ENCODE measurements around the gene SNED1. TPM values are rescaled to one million over a fixed set of nuclear protein-coding genes. Genes with fewer than 3 reads are reported as not detected.
A peak's percentile ranks its signal among the peaks of the same experiment; 100 is the strongest.

The SNED1 gene
- total RNA-seq, 1 donor from 2014 or later: 2.8 TPM

- Mint-ChIP-seq H3K27ac (ENCODE audit: unreplicated experiment) (peak overlapping the region; percentile 52), H3K36me3 (ENCODE audit: unreplicated experiment) (peaks cover 22% of the 10 kb centered on the region), H3K9me3 (ENCODE audit: unreplicated experiment) (peaks cover 7% of the 10 kb centered on the region), H3K27me3 (ENCODE audit: unreplicated experiment) (peaks cover 4% of the 10 kb centered on the region), H3K4me1 (ENCODE audit: low read depth, unreplicated experiment) (peaks cover 9% of the 10 kb centered on the region), H3K4me3 (ENCODE audit: unreplicated experiment) (no peak overlapping the region)
- no peak for DNase-seq
- no peak for TF ChIP-seq CTCF (IDR thresholded peaks at IDR 0.05; ENCODE audit: partially characterized antibody, unreplicated experiment)
Observed at GRCh38 chr2:241083091-241083415, 84.6 kb downstream of the SNED1 start.

- Mint-ChIP-seq H3K36me3 (ENCODE audit: unreplicated experiment) (peaks cover 22% of the 10 kb centered on the region), H3K4me1 (ENCODE audit: low read depth, unreplicated experiment) (peaks cover 12% of the 10 kb centered on the region), H3K9me3 (ENCODE audit: unreplicated experiment) (peaks cover 7% of the 10 kb centered on the region), H3K27ac (ENCODE audit: unreplicated experiment) (no peak overlapping the region), H3K4me3 (ENCODE audit: unreplicated experiment) (no peak overlapping the region), H3K27me3 (ENCODE audit: unreplicated experiment) (peaks cover 6% of the 10 kb centered on the region)
- DNase-seq: no peak
- no peak for TF ChIP-seq CTCF (IDR thresholded peaks at IDR 0.05; ENCODE audit: partially characterized antibody, unreplicated experiment)
Observed at GRCh38 chr2:241084856-241085444, 86.5 kb downstream of the SNED1 start.

- Mint-ChIP-seq H3K27ac (ENCODE audit: unreplicated experiment) (no peak overlapping the region), H3K9me3 (ENCODE audit: unreplicated experiment) (peaks cover 13% of the 10 kb centered on the region), H3K4me3 (ENCODE audit: unreplicated experiment) (no peak overlapping the region), H3K27me3 (ENCODE audit: unreplicated experiment) (peaks cover 4% of the 10 kb centered on the region), H3K4me1 (ENCODE audit: low read depth, unreplicated experiment) (peaks cover 26% of the 10 kb centered on the region), H3K36me3 (ENCODE audit: unreplicated experiment) (peaks cover 22% of the 10 kb centered on the region)
- TF ChIP-seq CTCF (IDR thresholded peaks at IDR 0.05; ENCODE audit: partially characterized antibody, unreplicated experiment): no peak
- DNase-seq: no peak
Observed at GRCh38 chr2:241087420-241088268, 89.2 kb downstream of the SNED1 start.

- H3K9me3 Mint-ChIP-seq (ENCODE audit: unreplicated experiment): peaks cover 9% of the 10 kb centered on the region
- no peak for DNase-seq
- H3K27me3 Mint-ChIP-seq (ENCODE audit: unreplicated experiment): peaks cover 4% of the 10 kb centered on the region
- H3K4me3 Mint-ChIP-seq (ENCODE audit: unreplicated experiment): no peak overlapping the region
- H3K27ac Mint-ChIP-seq (ENCODE audit: unreplicated experiment): no peak overlapping the region
- TF ChIP-seq CTCF (IDR thresholded peaks at IDR 0.05; ENCODE audit: partially characterized antibody, unreplicated experiment): no peak
- H3K36me3 Mint-ChIP-seq (ENCODE audit: unreplicated experiment): peaks cover 22% of the 10 kb centered on the region
- H3K4me1 Mint-ChIP-seq (ENCODE audit: low read depth, unreplicated experiment): peaks cover 25% of the 10 kb centered on the region
Observed at GRCh38 chr2:241088376-241088775, 90.0 kb downstream of the SNED1 start.

Data from glutamatergic neuron (in vitro differentiated cells).